ENCODE results near the gene RNLS. TPM values are rescaled to one million over a fixed set of nuclear protein-coding genes. Genes with fewer than 3 reads are reported as not detected.

Gene RNLS
- total RNA-seq, 1 donor from 2014 or later: 4.4 TPM

DNA sequence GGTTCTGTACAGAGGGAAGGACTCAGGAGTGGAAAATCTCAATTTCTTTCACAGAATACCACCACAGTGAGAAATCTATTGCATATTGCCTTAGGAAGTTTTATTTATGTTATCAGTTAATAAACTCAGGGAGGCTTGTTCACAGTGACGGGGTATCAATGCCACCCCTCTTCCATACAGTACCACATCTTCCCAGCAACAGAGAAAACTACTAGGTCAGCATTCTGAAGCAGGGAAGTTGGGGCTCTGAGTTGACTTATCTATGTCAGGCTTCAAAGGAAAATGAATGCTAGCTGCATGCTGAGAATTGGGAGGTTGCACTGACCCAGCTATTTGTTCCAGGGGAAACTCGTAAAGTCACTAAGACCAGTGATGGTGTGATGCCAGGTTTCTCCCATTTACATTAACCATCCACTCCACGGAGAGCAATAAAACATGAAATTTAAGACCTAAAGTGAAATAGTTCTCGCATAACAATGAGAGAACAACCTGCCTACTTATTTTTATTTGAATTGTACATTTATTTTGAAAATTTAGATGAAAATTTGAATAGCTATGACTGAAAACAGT lies 266.7 kb downstream of the RNLS start:
- Mint-ChIP-seq H3K4me3 (ENCODE audit: unreplicated experiment) (no peak overlapping the region), H3K4me1 (ENCODE audit: low read depth, unreplicated experiment) (no peaks in the 10 kb centered on the region), H3K36me3 (ENCODE audit: unreplicated experiment) (no peaks in the 10 kb centered on the region), H3K27me3 (ENCODE audit: unreplicated experiment) (no peaks in the 10 kb centered on the region), H3K27ac (ENCODE audit: unreplicated experiment) (no peak overlapping the region), H3K9me3 (ENCODE audit: unreplicated experiment) (peaks cover 2% of the 10 kb centered on the region)
- no peak for DNase-seq
- TF ChIP-seq, protein P1, sequence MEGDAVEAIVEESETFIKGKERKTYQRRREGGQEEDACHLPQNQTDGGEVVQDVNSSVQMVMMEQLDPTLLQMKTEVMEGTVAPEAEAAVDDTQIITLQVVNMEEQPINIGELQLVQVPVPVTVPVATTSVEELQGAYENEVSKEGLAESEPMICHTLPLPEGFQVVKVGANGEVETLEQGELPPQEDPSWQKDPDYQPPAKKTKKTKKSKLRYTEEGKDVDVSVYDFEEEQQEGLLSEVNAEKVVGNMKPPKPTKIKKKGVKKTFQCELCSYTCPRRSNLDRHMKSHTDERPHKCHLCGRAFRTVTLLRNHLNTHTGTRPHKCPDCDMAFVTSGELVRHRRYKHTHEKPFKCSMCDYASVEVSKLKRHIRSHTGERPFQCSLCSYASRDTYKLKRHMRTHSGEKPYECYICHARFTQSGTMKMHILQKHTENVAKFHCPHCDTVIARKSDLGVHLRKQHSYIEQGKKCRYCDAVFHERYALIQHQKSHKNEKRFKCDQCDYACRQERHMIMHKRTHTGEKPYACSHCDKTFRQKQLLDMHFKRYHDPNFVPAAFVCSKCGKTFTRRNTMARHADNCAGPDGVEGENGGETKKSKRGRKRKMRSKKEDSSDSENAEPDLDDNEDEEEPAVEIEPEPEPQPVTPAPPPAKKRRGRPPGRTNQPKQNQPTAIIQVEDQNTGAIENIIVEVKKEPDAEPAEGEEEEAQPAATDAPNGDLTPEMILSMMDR (IDR thresholded peaks at IDR 0.05; ENCODE audit: partially characterized antibody, unreplicated experiment): no peak

DNA sequence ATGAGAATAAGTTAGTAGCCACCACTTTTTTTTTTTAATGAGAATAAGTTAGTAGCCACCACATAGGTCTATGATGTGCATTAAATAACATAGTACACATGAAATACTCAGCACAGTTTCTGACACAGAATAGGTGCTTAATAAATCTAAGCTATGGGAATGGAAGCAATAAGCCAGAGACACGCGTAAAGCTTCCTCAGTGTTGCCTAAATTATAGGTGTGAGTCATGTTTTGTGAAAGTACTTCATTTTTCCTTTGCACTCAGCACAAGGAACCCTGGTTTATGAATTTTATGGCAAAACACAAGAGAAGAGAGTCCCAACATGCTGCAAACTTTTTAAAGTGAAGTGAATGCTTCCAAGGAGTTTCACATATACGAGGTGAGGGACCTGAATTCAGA lies 267.4 kb downstream of the RNLS start:
- no peak for DNase-seq
- H3K36me3 Mint-ChIP-seq (ENCODE audit: unreplicated experiment): no peaks in the 10 kb centered on the region
- H3K9me3 Mint-ChIP-seq (ENCODE audit: unreplicated experiment): peaks cover 2% of the 10 kb centered on the region
- TF ChIP-seq, protein P1 (IDR thresholded peaks at IDR 0.05; ENCODE audit: partially characterized antibody, unreplicated experiment): no peak
- no peak overlapping the region for H3K27ac Mint-ChIP-seq (ENCODE audit: unreplicated experiment)
- no peak overlapping the region for H3K4me3 Mint-ChIP-seq (ENCODE audit: unreplicated experiment)
- no peaks in the 10 kb centered on the region for H3K27me3 Mint-ChIP-seq (ENCODE audit: unreplicated experiment)
- H3K4me1 Mint-ChIP-seq (ENCODE audit: low read depth, unreplicated experiment): no peaks in the 10 kb centered on the region

DNA sequence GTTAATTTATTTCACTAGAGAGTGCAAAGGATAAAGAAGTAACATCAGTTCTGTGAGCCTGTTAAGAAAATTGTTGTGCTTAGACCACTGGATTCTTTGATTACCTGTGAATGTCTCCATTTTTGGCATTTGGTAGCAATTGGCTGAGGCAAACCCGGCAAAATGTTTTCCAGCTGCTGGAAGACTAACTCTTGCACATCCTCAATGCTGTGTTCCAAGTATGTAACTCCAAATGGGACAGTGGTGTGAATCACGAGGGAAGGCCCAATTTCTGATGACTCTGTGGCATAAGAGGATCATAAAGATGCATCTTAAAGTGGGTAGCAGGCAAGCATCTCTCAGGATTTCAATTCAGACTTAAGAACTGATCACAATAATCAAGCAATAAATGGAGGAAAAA lies 268.8 kb downstream of the RNLS start:
- DNase-seq: no peak
- H3K36me3 Mint-ChIP-seq (ENCODE audit: unreplicated experiment): no peaks in the 10 kb centered on the region
- no peaks in the 10 kb centered on the region for H3K27me3 Mint-ChIP-seq (ENCODE audit: unreplicated experiment)
- H3K9me3 Mint-ChIP-seq (ENCODE audit: unreplicated experiment): no peaks in the 10 kb centered on the region
- H3K4me3 Mint-ChIP-seq (ENCODE audit: unreplicated experiment): no peak overlapping the region
- TF ChIP-seq, protein P1 (IDR thresholded peaks at IDR 0.05; ENCODE audit: partially characterized antibody, unreplicated experiment): no peak
- H3K4me1 Mint-ChIP-seq (ENCODE audit: low read depth, unreplicated experiment): no peaks in the 10 kb centered on the region
- H3K27ac Mint-ChIP-seq (ENCODE audit: unreplicated experiment): no peak overlapping the region

DNA sequence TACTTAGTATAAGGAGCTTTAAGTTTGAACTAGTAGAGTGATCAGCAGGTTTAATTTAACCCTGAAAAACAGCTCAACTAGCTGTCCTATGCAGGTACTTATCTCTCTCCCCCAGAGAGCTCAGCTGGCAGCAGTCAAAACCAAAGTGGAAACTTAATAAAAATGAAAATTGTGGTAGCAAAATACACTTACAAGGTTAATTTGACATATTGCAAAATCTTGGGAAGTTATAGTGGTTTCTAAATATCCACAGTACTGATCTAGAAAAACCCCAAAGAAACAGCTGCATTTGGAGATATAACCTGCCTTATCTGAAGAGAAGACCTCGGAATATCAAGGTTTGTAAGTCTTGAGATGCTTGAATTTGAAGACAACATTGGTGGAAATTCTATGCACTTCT lies 269.2 kb downstream of the RNLS start:
- Mint-ChIP-seq H3K4me1 (ENCODE audit: low read depth, unreplicated experiment) (no peaks in the 10 kb centered on the region), H3K4me3 (ENCODE audit: unreplicated experiment) (no peak overlapping the region), H3K9me3 (ENCODE audit: unreplicated experiment) (no peaks in the 10 kb centered on the region), H3K27ac (ENCODE audit: unreplicated experiment) (no peak overlapping the region), H3K36me3 (ENCODE audit: unreplicated experiment) (no peaks in the 10 kb centered on the region), H3K27me3 (ENCODE audit: unreplicated experiment) (no peaks in the 10 kb centered on the region)
- TF ChIP-seq, protein P1 (IDR thresholded peaks at IDR 0.05; ENCODE audit: partially characterized antibody, unreplicated experiment): no peak
- no peak for DNase-seq

DNA sequence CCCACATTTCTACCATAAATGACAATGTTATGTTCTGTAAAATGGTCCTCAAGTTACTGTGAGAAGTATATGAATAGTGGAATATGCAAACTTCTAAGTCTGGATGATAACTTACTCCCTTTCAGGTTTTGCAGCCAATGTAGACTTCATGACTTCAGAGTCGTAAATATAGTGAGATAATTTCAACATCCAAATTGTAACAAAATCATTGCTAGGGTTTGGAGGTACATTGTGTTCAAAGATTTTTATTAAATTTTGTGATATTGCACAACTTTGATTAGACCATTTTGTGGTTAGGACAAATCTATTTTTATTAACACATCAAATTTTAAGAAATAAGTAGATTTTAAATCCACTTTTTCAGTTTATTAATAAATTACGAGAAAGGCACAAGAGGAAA lies 270.3 kb downstream of the RNLS start:
- Mint-ChIP-seq H3K27me3 (ENCODE audit: unreplicated experiment) (no peaks in the 10 kb centered on the region), H3K4me1 (ENCODE audit: low read depth, unreplicated experiment) (no peaks in the 10 kb centered on the region), H3K36me3 (ENCODE audit: unreplicated experiment) (no peaks in the 10 kb centered on the region), H3K27ac (ENCODE audit: unreplicated experiment) (no peak overlapping the region), H3K9me3 (ENCODE audit: unreplicated experiment) (no peaks in the 10 kb centered on the region), H3K4me3 (ENCODE audit: unreplicated experiment) (no peak overlapping the region)
- TF ChIP-seq, protein P1 (IDR thresholded peaks at IDR 0.05; ENCODE audit: partially characterized antibody, unreplicated experiment): no peak
- no peak for DNase-seq
